IMR-90 (cell line): ENCODE results near the gene EMC8. TPM values are rescaled to one million over a fixed set of nuclear protein-coding genes. Genes with fewer than 3 reads are reported as not detected.

ENCODE experiments used
- ATAC-seq: fragments of 200-7000 bp; cut with Tn5 transposase; 2 replicates; pipeline ENCODE4 v1.9.1; 2020; ENCODE audit warnings: low read depth, mild to moderate bottlenecking, moderate library complexity
- BruUV-seq: library from RNA; stranded (reverse); fragments of 400-500 nt; replicated peaks from 2 replicates; lab custom pipeline; 2021; lab: Mats Ljungman, UMichigan
- CTCF ChIA-PET: fragments of 300-600 bp; formaldehyde crosslinking; extraction: SDS; loops from one replicate; lab custom pipeline; 2021; ENCODE audit warnings: antibody characterized with exemption; lab: Yijun Ruan, JAX
- POLR2A ChIA-PET: fragments of 300-600 bp; sonication (Branson Sonifier 250); formaldehyde crosslinking; loops from one replicate; lab custom pipeline; 2022; ENCODE audit warnings: antibody characterized with exemption; ENCODE audit not compliant: unreplicated experiment; lab: Charles Lee
- DNase-seq: peaks from one replicate; pipeline ENCODE4 v3.0.0; 2013
- H2AFZ ChIP-seq: replicated peaks from 2 replicates; pipeline ENCODE3; 2013; ENCODE audit warnings: low read length, mild to moderate bottlenecking; ENCODE audit not compliant: poor library complexity
- H2AK5ac ChIP-seq: 2 replicates; pipeline ENCODE4 v1.6.1; 2013; ENCODE audit warnings: low read depth, low read length, inconsistent platforms
- H2AK9ac ChIP-seq: replicated peaks from 2 replicates; pipeline ENCODE3; 2013; ENCODE audit warnings: mild to moderate bottlenecking, low read depth, low read length, moderate library complexity; ENCODE audit not compliant: poor library complexity
- H2BK120ac ChIP-seq: 2 replicates; pipeline ENCODE4 v1.6.1; 2013; ENCODE audit warnings: low read depth, low read length, inconsistent platforms
- H2BK15ac ChIP-seq: 3 replicates; pipeline ENCODE4 v1.6.1; 2013; ENCODE audit warnings: low read depth, low read length, inconsistent platforms
- H2BK20ac ChIP-seq: 2 replicates; pipeline ENCODE4 v1.6.1; 2013; ENCODE audit warnings: low read depth, mild to moderate bottlenecking, inconsistent platforms, low read length, moderate library complexity
- H2BK5ac ChIP-seq: 2 replicates; pipeline ENCODE4 v1.6.1; 2013; ENCODE audit warnings: mild to moderate bottlenecking, low read depth, low read length, inconsistent platforms; ENCODE audit not compliant: poor library complexity, severe bottlenecking
- H3K14ac ChIP-seq: replicated peaks from 2 replicates; pipeline ENCODE4 v1.6.1; 2013; ENCODE audit warnings: low read depth, low read length, inconsistent platforms
- H3K18ac ChIP-seq: 2 replicates; pipeline ENCODE4 v1.6.1; 2013; ENCODE audit warnings: low read depth, low read length, control low read depth
- H3K23ac ChIP-seq: 2 replicates; pipeline ENCODE4 v1.6.1; 2013; ENCODE audit warnings: low read depth, low read length, inconsistent platforms
- H3K27ac ChIP-seq: 2 replicates; pipeline ENCODE4 v1.5.1; 2013; ENCODE audit warnings: mild to moderate bottlenecking, control low read depth, low read length; ENCODE audit not compliant: insufficient read depth
- H3K27me3 ChIP-seq: 2 replicates; pipeline ENCODE4 v1.6.1; 2013; ENCODE audit warnings: low read length; ENCODE audit not compliant: control insufficient read depth, insufficient read depth
- H3K36me3 ChIP-seq: 2 replicates; pipeline ENCODE4 v1.6.1; 2013; ENCODE audit warnings: low read length, mixed read lengths; ENCODE audit not compliant: control insufficient read depth, insufficient read depth
- H3K4ac ChIP-seq: 2 replicates; pipeline ENCODE4 v1.6.1; 2013; ENCODE audit warnings: low read depth, low read length, inconsistent platforms
- H3K4me1 ChIP-seq: 2 replicates; pipeline ENCODE4 v1.6.1; 2013; ENCODE audit warnings: low read length, mixed read lengths; ENCODE audit not compliant: control insufficient read depth, insufficient read depth
- H3K4me2 ChIP-seq: 2 replicates; pipeline ENCODE4 v1.6.1; 2013; ENCODE audit warnings: low read depth, mild to moderate bottlenecking, control low read depth, low read length, moderate library complexity
- H3K4me3 ChIP-seq: 2 replicates; pipeline ENCODE4 v1.5.1; 2013; ENCODE audit warnings: low read depth, mild to moderate bottlenecking, control low read depth, low read length, moderate library complexity; ENCODE audit not compliant: insufficient read depth
- H3K56ac ChIP-seq: 2 replicates; pipeline ENCODE4 v1.6.1; 2013; ENCODE audit warnings: low read length, inconsistent platforms; ENCODE audit not compliant: insufficient read depth; ENCODE audit errors: extremely low read depth
- H3K79me1 ChIP-seq, 2 experiments: 2 replicates each; pipeline ENCODE4 v1.6.1; 2013; ENCODE audit warnings: low read length in 2 of 2, inconsistent platforms in 1 of 2, low read depth in 1 of 2
- H3K9ac ChIP-seq: 2 replicates; pipeline ENCODE4 v1.6.1; 2013; ENCODE audit warnings: low read depth, low read length, control low read depth
- H3K9me1 ChIP-seq: 2 replicates; pipeline ENCODE4 v1.6.1; 2013; ENCODE audit warnings: low read length, inconsistent platforms; ENCODE audit not compliant: insufficient read depth
- H3K9me3 ChIP-seq: 2 replicates; pipeline ENCODE4 v1.6.1; 2013; ENCODE audit warnings: low read length; ENCODE audit not compliant: control insufficient read depth, insufficient read depth
- H4K20me1 ChIP-seq: 2 replicates; pipeline ENCODE4 v1.6.1; 2013; ENCODE audit warnings: low read length, inconsistent platforms; ENCODE audit not compliant: insufficient read depth
- H4K5ac ChIP-seq: 2 replicates; pipeline ENCODE4 v1.6.1; 2013; ENCODE audit warnings: mild to moderate bottlenecking, low read depth, low read length, control low read depth
- H4K8ac ChIP-seq, 2 experiments: 2 replicates each; pipeline ENCODE4 v1.6.1; 2013; ENCODE audit warnings: low read depth in 2 of 2, low read length in 2 of 2, control low read depth in 1 of 2, inconsistent platforms in 1 of 2
- H4K91ac ChIP-seq: 2 replicates; pipeline ENCODE4 v1.6.1; 2013; ENCODE audit warnings: low read depth, low read length, inconsistent platforms; ENCODE audit not compliant: insufficient read depth
- FOS ChIP-seq: fragments of 150-350 bp; IDR thresholded peaks from 2 replicates; pipeline ENCODE4 v1.6.1; 2016; ENCODE audit warnings: low read depth, low read length
- NFE2L2 ChIP-seq: fragments of 150-350 bp; IDR thresholded peaks from 2 replicates; pipeline ENCODE4 v1.6.1; 2016; ENCODE audit warnings: low read depth, mild to moderate bottlenecking, low read length
- POLR2A ChIP-seq: IDR thresholded peaks from 2 replicates; pipeline ENCODE4 v1.6.1; 2012; ENCODE audit warnings: mild to moderate bottlenecking, low read depth, low read length
- WGBS, 2 experiments: methylation state at CpG; one replicate each; pipeline versions ENCODE4 v1.1.5 to v1.1.7; 2013; ENCODE audit warnings: missing lambda C conversion rate in 2 of 2; ENCODE audit not compliant: insufficient read length in 1 of 2; ENCODE audit errors: extremely low coverage in 2 of 2; 5-methylcytosine and 5-hydroxymethylcytosine counted together
- dilution Hi-C: fragments of 300-500 bp; cut with HindIII; formaldehyde crosslinking; loops from one replicate; pipeline ENCODE4 v1.14.3; 2018; ENCODE audit warnings: low sequenced_read_pairs; ENCODE audit not compliant: unreplicated experiment
- in situ Hi-C: fragments of 300-500 bp; cut with MboI; formaldehyde crosslinking; loops from 3 replicates; pipeline ENCODE4 v1.14.3; 2019; ENCODE audit warnings: low sequenced_read_pairs, inconsistent platforms, mixed read lengths
- intact Hi-C: fragments of 100-400 bp; cut with micrococcal nuclease; formaldehyde crosslinking; loops from 2 replicates; pipeline ENCODE4 v1.10.0; 2022
- polyA plus RNA-seq, 3 experiments: library from polyadenylated mRNA; depleted of rRNA; stranded (reverse); fragments of >200 nt; gene quantifications; 2 replicates each; pipeline ENCODE4 v1.2.3, GENCODE V29; 2012; ENCODE audit warnings: low replicate concordance in 1 of 3
- total RNA-seq: library from RNA; depleted of rRNA; stranded (reverse); fragments of >200 nt; gene quantifications from 2 replicates; pipeline ENCODE4 v1.2.3, GENCODE V29; 2012

Gene EMC8
- total and polyA plus RNA-seq, 2 of the 4 experiments (the other 2 are of a cell fraction): 23.7 to 48.9 TPM

DNA sequence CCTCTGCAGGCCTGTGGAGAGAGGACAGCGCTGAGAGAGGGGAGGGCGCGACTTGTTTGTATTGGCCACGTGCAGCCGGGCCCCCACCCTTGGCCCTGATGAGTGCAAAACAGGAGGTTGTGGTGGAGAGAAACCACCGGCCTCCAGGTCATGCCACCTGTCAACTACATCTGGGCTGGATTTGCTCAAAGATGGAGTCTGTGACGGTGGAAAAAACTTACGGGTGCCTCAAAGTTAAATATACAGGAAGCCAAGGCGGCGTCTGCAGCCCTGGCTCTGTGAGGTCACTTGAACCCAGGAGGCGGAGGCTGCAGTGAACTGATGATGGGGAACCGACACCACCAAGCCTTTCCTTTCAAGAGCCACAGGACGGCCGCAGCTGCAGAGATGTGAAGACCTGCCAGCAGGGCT, 64.1 kb downstream of the EMC8 start:
- Histone ChIP-seq H3K4me1 (no peaks in the 10 kb centered on the region), H4K20me1 (no peaks in the 10 kb centered on the region; the same call in 1 of the 2 replicates), H3K4me2 (no peak overlapping the region), H3K18ac (no peak overlapping the region), H3K36me3 (no peaks in the 10 kb centered on the region), H2AK9ac (no peak overlapping the region), H3K4ac (no peak overlapping the region), H2BK5ac (no peak overlapping the region), H4K8ac (no peak overlapping the region), H3K27me3 (no peaks in the 10 kb centered on the region), H3K9me3 (no peaks in the 10 kb centered on the region), H3K27ac (no peak overlapping the region), H3K4me3 (no peak overlapping the region), H3K14ac (no peak overlapping the region), H2BK20ac (no peak overlapping the region), H3K9ac (no peak overlapping the region), H2BK120ac (no peak overlapping the region), H4K5ac (no peak overlapping the region), H2AK5ac (no peak overlapping the region), H2AFZ (no peak overlapping the region), H3K56ac (no peak overlapping the region), H4K91ac (no peak overlapping the region), H3K9me1 (peaks cover 5% of the 10 kb centered on the region; the same call in 1 of the 2 replicates), H3K23ac (no peak overlapping the region), H3K79me1 (peaks cover 4 to 6% of the 10 kb centered on the region in 2 experiments), H2BK15ac (no peak overlapping the region)
- no peak for DNase-seq
- in situ Hi-C loops: no loop called here
- BruUV-seq: no TSS peak
- ATAC-seq: no peak
- ChIA-PET CTCF (no interaction called here), POLR2A (no interaction called here)
- intact Hi-C loops: no loop called here
- 83% methylated on average over 5 of the region's 14 CpGs; no CpG with 5 or more reads in 1 of the 2 experiments for WGBS, 2 experiments
- TF ChIP-seq NFE2L2 (no peak), POLR2A (no peak), FOS (no peak)
- dilution Hi-C loops: no loop called here
